Stimulated activated CD8-positive, alpha-beta memory T cell treated with anti-CD3 and anti-CD28 coated beads, Interleukin-15, amount 100 ng/mL, for 4 hours (primary cell): ENCODE measurements around the gene MYCN.
"Not testable (repeated sequence)": the region's sequence is repeated elsewhere in the genome, so short reads cannot be mapped to it uniquely, and the experiment has no call there.

ENCODE experiments used
- DNase-seq, 2 donors: peaks; one replicate each; pipeline ENCODE4 v3.0.0-alpha.2; 2020; ENCODE audit warnings: low read depth in 2 of 2

The MYCN gene

DNA sequence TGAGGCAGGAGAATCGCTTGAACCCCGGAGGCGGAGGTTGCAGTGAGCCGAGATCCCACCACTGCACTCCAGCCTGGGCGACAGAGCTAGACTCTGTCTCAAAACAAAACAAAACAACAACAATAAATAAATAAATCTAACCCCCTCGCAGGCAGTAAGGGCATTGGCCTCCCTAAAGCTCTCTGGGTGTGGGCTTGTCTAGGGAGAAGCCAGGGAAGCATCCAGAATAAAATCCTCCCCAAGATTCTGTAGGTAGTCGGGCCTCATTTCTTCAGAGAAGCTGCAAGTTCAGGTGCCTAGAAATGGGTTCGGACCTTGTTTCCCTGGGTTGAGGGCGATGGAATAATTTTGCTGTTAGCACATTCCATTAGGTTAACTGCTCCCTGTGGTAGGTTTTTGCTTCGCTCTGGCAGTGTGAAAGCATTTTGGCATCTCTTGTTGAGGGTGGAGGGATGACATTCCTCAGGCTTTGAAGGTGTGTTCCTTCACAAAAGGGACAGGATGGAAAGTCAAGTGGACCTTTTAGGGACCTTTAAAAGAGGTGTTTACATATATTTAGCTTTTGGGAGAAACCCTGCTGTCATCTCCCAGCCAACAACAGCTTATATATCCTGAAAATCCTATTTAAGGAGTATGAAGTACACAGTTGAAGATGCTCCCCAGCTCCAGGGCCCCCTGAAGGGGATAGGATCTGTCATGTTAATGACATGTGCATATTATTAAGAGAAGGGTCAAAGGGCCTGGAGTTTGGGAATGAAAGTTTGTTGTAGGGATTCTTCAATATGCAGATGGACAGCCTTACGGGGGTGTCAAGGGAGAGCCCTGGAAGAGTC lies 17.7 kb downstream of the MYCN start:
- no peak for DNase-seq

GRCh38 chr2:15959331-15960153 lies 19.2 kb downstream of the MYCN start:
- no peak for DNase-seq

GRCh38 chr2:15960154-15960520 lies 19.8 kb downstream of the MYCN start:
- DNase-seq = not testable (repeated sequence)

DNA sequence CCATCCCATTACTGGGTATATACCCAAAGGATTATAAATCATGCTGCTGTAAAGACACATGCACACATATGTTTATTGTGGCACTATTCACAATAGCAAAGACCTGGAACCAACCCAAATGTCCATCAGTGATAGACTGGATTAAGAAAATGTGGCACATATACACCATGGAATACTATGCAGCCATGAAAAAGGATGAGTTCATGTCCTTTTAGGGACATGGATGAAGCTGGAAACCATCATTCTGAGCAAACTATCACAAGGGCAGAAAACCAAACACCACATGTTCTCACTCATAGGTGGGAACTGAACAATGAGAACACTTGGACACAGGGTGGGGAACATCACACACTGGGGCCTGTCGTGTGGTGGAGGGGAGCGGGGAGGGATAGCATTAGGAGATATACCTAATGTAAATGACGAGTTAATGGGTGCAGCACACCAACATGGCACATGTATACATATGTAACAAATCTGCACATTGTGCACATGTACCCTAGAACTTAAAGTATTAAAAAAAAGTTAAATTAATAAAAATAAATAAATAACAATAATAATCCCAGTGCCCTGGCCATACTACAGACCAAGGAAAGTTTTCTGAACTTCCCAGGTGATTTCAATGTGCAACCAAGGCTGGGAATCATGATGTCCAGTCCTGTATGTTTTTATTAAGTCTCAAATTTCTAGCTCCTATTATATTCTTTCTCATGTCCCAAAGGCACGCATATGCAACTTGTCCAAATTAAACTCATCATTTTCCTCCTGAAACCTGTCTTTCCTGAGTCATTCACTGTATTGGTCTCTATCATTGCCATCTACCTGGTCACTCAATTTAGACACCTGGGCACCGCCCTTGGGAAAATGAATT lies 23.0 kb downstream of the MYCN start:
- not testable (repeated sequence) for DNase-seq

DNA sequence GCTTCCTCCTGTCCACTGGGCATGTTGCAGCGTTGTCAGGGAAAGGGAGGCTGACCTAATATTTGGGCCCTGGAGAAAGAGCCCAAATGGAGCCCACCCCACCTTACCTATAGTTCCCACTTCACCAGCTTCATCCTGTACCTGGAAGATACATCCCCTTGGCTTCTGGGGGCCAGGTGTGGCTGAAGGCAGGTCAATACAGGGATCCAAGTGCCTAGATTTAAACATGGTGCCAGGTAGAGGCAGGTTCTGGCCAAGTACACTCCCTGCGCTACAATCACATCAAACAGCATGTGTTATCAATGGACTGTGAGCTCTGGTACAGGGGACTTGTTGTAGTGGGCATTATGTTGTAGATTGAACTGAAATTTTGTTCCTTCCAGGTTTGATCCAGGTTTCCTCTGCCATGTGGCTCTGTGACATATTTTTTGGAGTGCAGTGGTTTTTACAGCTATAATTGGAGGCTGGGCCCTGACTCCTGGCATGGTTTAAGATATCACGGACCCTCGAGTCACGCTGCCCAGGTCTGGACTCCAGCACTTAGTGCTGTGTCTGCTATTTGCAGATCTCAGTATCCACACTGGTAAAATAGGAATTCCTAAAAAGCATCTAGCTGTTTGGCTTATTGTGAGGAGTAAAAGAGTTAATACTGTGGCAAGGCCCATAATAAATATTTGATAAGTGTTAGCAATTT lies 23.8 kb downstream of the MYCN start:
- DNase-seq = no peak

DNA sequence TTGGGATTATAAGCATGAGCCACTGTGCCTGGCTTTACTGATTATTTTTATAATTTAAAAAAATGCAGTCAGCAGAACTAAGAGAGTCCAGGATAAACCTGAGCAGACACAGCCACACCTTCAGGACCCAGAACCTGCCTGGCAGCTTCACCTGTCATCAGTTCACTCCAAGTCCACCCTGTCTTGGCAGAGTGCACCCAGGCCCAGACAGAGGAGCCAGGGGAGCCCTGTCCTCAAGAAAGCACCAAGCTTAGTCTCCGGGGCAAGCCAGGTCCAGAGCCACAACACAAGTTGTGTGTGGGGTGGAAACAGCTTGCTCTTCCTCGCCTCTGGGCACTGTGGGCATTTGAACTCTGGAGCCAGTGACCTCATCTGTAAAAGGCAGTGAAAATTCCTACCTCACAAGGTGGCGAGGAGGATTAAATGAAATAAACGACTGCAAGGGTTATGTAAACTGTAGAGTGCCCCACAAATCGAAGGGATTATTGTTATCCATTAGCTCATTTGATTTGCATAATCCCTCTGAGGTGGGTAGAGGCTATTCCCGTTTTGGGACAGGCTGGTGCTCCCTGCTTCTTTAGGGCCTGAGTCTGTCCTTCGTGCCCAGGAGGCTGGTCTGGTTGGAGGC lies 24.7 kb downstream of the MYCN start:
- no peak for DNase-seq

DNA sequence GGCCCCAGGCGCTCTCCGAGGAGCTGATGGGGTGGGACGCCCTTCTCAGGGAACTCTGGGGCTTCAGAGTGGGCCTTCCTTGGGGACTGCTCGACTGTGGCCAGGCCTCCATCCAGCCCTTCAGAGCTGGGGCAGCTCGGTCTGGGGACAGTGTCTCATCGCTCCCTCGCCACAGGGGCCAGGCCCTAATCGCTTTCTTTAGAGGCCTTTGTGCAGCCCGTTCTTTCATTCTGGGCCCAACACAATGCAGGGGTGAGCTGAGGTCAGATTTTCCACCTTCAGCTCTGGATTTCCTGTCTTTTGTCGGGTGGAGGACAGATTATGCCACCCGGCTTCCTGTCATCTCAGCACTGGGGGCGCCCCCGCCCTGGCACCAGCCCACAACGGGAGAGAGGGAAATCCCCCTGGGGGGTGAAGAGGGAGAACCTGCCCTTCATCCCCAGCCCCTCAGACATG lies 25.2 kb downstream of the MYCN start:
- DNase-seq = peak; percentile 21 to 52

DNA sequence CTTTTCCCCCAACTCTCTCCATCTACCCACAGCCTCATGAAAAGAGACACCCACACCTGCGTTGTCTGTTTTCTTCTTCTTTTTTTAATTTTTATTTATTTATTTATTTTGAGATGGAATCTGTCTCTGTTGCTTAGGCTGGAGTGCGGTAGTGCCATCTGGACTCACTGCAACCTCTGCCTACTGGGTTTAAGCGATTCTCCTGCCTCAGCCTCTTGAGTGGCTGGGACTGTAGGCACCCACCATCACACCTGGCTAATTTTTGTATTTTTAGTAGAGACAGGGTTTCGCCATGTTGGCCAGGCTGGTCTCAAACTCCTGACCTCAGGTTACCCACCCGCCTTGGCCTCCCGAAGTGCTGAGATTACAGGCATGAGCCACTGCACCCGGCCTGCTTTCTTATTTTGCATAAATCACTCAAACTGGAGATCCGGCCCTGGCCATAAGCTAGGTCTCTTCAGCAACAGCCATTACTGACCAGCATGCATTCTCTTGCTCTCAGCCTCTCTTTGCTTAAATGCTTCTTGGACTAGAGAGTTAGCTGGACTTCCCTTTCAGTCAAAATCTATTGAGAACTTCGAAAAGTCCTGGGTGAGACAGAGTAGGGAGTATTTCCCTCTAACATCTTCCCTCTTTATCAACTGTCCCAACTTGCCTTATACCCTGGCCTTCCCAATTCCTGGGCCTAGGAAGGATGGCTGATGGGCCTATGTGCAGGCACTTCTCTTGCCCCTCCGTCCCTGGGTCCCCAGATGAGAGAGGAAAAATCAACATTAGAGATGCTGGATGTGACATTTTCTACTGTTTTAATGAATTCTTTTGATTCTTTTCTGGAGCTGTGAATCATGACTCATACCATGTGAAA lies 27.3 kb downstream of the MYCN start:
- no peak for DNase-seq

- no peak for DNase-seq
Measured at GRCh38 chr2:15968280-15969178, 28.2 kb downstream of the MYCN start.

GRCh38 chr2:15969214-15969613 lies 28.9 kb downstream of the MYCN start:
- DNase-seq = no peak

DNA sequence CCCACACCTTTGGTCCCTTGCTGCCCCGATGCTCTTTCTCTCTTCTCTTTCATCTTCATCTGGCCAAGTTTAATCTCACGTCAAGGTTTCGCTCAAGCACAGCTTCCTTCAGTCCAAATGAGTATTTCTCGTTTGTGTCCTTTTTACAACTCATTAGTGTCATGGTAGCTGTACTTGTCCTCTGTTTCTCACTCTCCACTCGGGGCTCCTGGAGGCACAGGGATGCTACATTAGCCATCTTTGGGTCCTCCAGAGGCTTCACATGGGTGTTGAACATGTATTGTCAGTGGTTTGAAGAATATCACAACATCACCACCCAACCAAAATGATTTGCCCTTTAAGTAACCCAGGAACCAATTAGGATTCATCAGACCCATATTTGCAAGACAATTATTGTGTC lies 30.4 kb downstream of the MYCN start:
- no peak for DNase-seq

DNA sequence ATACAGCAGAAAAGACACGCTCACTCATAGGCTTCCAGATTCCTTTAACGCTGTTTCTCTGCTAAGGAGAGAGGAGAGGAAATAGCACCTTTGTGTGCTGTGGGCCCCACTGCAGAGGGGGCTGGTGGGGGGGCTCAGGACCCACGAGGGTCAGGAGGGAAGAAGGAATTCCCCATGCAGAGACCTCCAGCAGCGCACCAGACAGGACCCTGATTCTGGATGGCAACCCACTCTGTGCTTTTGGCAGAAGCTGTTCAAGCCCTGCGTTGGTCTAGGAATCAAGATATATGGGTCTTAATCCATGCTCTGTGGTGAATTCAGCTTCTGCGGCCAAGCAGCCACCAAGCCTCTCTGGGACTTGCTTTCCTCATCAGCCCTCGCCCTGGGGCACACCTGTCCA lies 31.0 kb downstream of the MYCN start:
- DNase-seq = no peak

GRCh38 chr2:15971831-15972522 lies 31.6 kb downstream of the MYCN start:
- DNase-seq = no peak

- DNase-seq = no peak
Measured at GRCh38 chr2:15973481-15974401, 33.4 kb downstream of the MYCN start.

GRCh38 chr2:15974565-15975260 lies 34.4 kb downstream of the MYCN start:
- DNase-seq = no peak

DNA sequence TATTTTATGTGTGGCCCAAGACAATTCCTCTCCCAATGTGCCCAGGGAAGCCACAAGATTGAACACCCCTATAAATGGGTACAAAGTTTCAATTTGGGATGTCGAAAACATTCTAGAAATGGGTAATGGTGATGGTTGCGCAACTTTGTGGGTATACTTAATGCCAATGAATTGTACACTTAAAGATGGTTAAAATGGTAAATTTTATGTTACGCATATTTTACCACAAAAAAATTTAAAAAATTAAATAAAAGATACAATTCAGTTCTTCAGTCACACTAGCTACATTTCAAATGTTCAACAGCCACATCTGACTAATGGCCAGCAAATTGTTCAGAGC lies 34.9 kb downstream of the MYCN start:
- DNase-seq = no peak

- DNase-seq = no peak
Measured at GRCh38 chr2:15975676-15976075, 35.3 kb downstream of the MYCN start.
